ENCODE data around the gene ARMS2.

ARMS2 gene

GRCh38 chr10:122468307-122468925 is 14.0 kb downstream of the ARMS2 start:
- DNase-seq (ENCODE audit: low read depth) = no peak

GRCh38 chr10:122468926-122469781 is 14.7 kb downstream of the ARMS2 start:
- peak; percentile 98 for DNase-seq (ENCODE audit: low read depth)
- H3K4me3 ChIP-seq (ENCODE audit: low read depth, low read length) = no peak overlapping the region

More at GRCh38 chr10:122468307-122468925, 14.0 kb downstream of the ARMS2 start:
- H3K4me3 ChIP-seq (ENCODE audit: low read depth, low read length) = no peak overlapping the region

- DNase-seq (ENCODE audit: low read depth) = no peak
These were observed 15.4 kb downstream of the ARMS2 start for GRCh38 chr10:122469848-122470247.

GRCh38 chr10:122471531-122472177 is 17.2 kb downstream of the ARMS2 start:
- DNase-seq (ENCODE audit: low read depth) = no peak
- no peak overlapping the region for H3K4me3 ChIP-seq (ENCODE audit: low read depth, low read length)

More at GRCh38 chr10:122469848-122470247, 15.4 kb downstream of the ARMS2 start:
- H3K4me3 ChIP-seq (ENCODE audit: low read depth, low read length) = no peak overlapping the region

GRCh38 chr10:122473116-122473515 is 18.7 kb downstream of the ARMS2 start:
- no peak for DNase-seq (ENCODE audit: low read depth)
- H3K4me3 ChIP-seq (ENCODE audit: low read depth, low read length) = no peak overlapping the region

GRCh38 chr10:122474131-122474818 is 19.8 kb downstream of the ARMS2 start:
- H3K4me3 ChIP-seq (ENCODE audit: low read depth, low read length) = no peak overlapping the region
- no peak for DNase-seq (ENCODE audit: low read depth)

GRCh38 chr10:122475100-122475499 is 20.6 kb downstream of the ARMS2 start:
- H3K4me3 ChIP-seq (ENCODE audit: low read depth, low read length) = no peak overlapping the region
- DNase-seq (ENCODE audit: low read depth) = no peak

GRCh38 chr10:122475591-122476332 is 21.3 kb downstream of the ARMS2 start:
- H3K4me3 ChIP-seq (ENCODE audit: low read depth, low read length) = no peak overlapping the region
- no peak for DNase-seq (ENCODE audit: low read depth)

GRCh38 chr10:122476333-122476695 is 21.9 kb downstream of the ARMS2 start:
- no peak overlapping the region for H3K4me3 ChIP-seq (ENCODE audit: low read depth, low read length)
- DNase-seq (ENCODE audit: low read depth) = no peak

- H3K4me3 ChIP-seq (ENCODE audit: low read depth, low read length) = no peak overlapping the region
- no peak for DNase-seq (ENCODE audit: low read depth)
These were observed 23.0 kb downstream of the ARMS2 start for GRCh38 chr10:122477436-122477835.

GRCh38 chr10:122478971-122479370 is 24.5 kb downstream of the ARMS2 start:
- no peak for DNase-seq (ENCODE audit: low read depth)
- no peak overlapping the region for H3K4me3 ChIP-seq (ENCODE audit: low read depth, low read length)

GRCh38 chr10:122480146-122480833 is 25.8 kb downstream of the ARMS2 start:
- DNase-seq (ENCODE audit: low read depth) = no peak
- no peak overlapping the region for H3K4me3 ChIP-seq (ENCODE audit: low read depth, low read length)

GRCh38 chr10:122481296-122482056 is 27.0 kb downstream of the ARMS2 start:
- H3K4me3 ChIP-seq (ENCODE audit: low read depth, low read length) = no peak overlapping the region

GRCh38 chr10:122484276-122485060 is 30.0 kb downstream of the ARMS2 start:
- no peak for DNase-seq (ENCODE audit: low read depth)
- no peak overlapping the region for H3K4me3 ChIP-seq (ENCODE audit: low read depth, low read length)

More at GRCh38 chr10:122481296-122482056, 27.0 kb downstream of the ARMS2 start:
- no peak for DNase-seq (ENCODE audit: low read depth)

- H3K4me3 ChIP-seq (ENCODE audit: low read depth, low read length) = no peak overlapping the region
- no peak for DNase-seq (ENCODE audit: low read depth)
These were observed 31.2 kb downstream of the ARMS2 start for GRCh38 chr10:122485670-122486069.

GRCh38 chr10:122486406-122487080 is 32.1 kb downstream of the ARMS2 start:
- no peak for DNase-seq (ENCODE audit: low read depth)

More at GRCh38 chr10:122486406-122487080, 32.1 kb downstream of the ARMS2 start:
- no peak overlapping the region for H3K4me3 ChIP-seq (ENCODE audit: low read depth, low read length)

All from skeletal muscle cell (primary cell).